Nephron progenitor cell (in vitro differentiated cells): ENCODE data around the gene UBE2E1.

ENCODE experiments used
- DNase-seq: peaks from one replicate; pipeline ENCODE4 v3.0.0; 2021
- H3K27ac Mint-ChIP-seq: 2 replicates; pipeline ENCODE4 v1.8.0; 2021; ENCODE audit warnings: mild to moderate bottlenecking, moderate library complexity, mixed read lengths
- H3K27me3 Mint-ChIP-seq: 2 replicates; pipeline ENCODE4 v1.8.0; 2021; ENCODE audit warnings: mild to moderate bottlenecking, low read depth, mixed read lengths; ENCODE audit not compliant: poor library complexity
- H3K36me3 Mint-ChIP-seq: 2 replicates; pipeline ENCODE4 v1.8.0; 2021; ENCODE audit warnings: low read depth, mixed read lengths
- H3K4me1 Mint-ChIP-seq: 2 replicates; pipeline ENCODE4 v1.8.0; 2021; ENCODE audit warnings: mixed read lengths
- H3K4me3 Mint-ChIP-seq: 2 replicates; pipeline ENCODE4 v1.8.0; 2021; ENCODE audit warnings: mild to moderate bottlenecking, moderate library complexity, mixed read lengths
- H3K9me3 Mint-ChIP-seq: 2 replicates; pipeline ENCODE4 v1.8.0; 2021; ENCODE audit warnings: mild to moderate bottlenecking, moderate library complexity, mixed read lengths
- CTCF ChIP-seq: fragments of 200-600 bp; sonication (generic); IDR thresholded peaks from 2 replicates; pipeline ENCODE4 v1.5.0; 2021; ENCODE audit warnings: antibody characterized with exemption

Gene UBE2E1

DNA sequence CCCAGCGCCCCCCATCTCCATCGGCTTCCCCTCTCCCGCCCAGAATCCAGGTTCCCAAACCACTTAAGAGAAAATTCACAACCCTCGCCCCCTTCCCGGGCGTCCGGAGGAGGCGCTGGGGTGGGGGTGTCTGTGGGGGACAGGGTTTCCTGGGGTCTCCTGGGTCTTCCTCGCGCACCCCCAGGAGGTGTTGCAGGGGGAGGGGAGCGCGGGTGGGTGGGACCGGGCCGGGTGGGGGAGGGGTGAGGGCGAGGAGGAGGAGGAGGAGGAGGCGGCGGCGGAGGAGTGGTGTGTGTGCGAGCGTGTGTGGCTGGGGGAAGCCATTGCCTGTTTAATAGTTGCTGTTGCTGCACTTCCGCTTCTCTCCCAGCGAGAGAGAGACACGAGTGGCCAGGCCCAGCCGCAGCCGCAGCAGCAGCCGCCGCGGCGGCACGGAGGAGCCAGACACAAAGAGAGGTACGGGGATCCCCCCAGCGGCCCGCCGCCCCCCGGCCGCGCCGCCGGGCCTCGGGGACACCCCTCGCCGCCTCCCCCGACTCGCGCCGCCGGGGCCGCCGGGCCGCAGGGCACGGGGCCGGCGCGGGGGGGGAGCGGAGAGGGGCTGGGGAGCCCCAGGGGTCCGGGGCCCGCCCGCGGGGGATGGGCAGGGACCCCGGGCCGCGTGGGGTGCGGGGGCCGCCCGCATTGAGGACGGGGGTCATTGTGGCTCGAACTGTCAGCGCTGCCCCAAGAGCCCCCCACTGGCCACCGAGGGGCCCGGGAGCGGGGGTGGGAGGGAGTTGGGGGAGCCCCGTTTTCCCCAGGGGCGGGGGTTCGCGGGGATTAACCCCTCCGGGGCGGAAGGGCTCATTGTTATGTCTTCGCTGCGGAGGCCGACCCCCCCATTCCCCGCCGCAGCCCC lies at the start of gene UBE2E1:
TSS of gene UBE2E1 (plus strand) at position 323 of the 901 bp plus-strand sequence. CDS start 1,315 bp downstream, outside the sequence.
- Mint-ChIP-seq H3K27ac (peak within 1 kb of the TSS; percentile 98), H3K4me3 (peak within 1 kb of the TSS; percentile 95), H3K36me3 (peaks cover 16% of the 10 kb centered on the region), H3K27me3 (peaks cover 7% of the 10 kb centered on the region), H3K4me1 (peaks cover 62% of the 10 kb centered on the region), H3K9me3 (no peaks in the 10 kb centered on the region)
- no peak for TF ChIP-seq CTCF
- DNase-seq: peak; percentile 69

DNA sequence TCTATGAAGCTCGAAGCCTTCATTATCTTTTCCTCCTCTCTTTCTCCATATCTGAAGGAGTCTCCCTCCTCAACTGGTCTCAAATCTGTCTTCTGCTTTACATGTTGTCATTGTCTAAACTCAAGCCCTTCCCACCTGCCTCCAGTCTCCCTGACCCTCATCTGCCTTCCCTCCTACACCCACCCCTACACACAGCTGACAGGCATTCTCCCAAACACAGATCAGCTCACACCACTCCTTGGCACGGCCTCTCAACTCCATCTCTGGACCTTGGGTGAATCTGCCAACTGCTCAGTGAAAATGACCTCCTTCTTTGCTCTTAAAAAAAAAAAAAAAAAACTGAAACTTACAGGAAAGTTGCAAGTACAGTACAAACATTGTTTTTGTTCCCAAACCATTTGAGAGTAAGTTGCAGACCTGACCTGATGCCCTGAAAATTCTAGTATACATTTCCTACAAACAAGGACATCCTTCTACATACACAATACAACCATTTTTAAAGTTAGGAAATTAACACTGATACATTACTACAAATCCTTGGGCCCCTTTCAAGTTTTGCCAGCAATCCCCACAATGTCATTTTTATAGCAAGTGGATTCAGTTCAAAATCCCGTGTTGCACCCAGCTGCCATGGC lies 49.4 kb upstream of the UBE2E1 start:
- peaks cover 8% of the 10 kb centered on the region for H3K27me3 Mint-ChIP-seq
- H3K27ac Mint-ChIP-seq: peak overlapping the region; percentile 52
- H3K4me1 Mint-ChIP-seq: peaks cover 31% of the 10 kb centered on the region
- TF ChIP-seq CTCF: no peak
- no peaks in the 10 kb centered on the region for H3K36me3 Mint-ChIP-seq
- no peak overlapping the region for H3K4me3 Mint-ChIP-seq
- H3K9me3 Mint-ChIP-seq: no peaks in the 10 kb centered on the region
- DNase-seq: no peak

DNA sequence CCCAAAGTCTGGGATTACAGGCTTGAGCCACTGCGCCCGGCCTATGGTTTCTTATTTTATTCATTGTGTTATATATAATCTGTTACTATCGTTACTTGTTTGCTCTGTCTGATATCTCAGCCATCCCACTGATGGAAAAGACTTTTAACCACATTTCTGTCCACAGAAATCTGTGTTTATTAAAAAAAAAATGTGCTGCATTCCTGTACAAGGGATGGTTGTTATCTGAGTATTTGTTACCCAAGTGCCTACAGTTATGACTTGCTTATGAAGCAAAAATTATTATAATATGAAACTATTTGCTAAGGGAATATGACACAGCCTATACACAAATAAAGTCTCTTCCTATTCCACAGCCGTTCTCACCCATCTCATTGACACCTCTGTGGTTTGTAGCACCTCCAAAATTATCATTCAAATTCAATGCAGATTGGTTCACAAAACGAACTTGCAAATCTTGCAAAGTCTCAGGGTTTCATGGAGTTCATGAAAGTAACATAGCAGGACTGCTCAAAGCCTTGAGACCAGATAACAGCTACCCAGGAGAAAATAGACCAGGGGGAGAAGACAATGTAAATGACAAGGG lies 47.4 kb upstream of the UBE2E1 start:
- Mint-ChIP-seq H3K27me3 (peaks cover 8% of the 10 kb centered on the region), H3K27ac (no peak overlapping the region), H3K4me3 (no peak overlapping the region), H3K36me3 (no peaks in the 10 kb centered on the region), H3K4me1 (peaks cover 43% of the 10 kb centered on the region), H3K9me3 (no peaks in the 10 kb centered on the region)
- no peak for TF ChIP-seq CTCF
- no peak for DNase-seq

DNA sequence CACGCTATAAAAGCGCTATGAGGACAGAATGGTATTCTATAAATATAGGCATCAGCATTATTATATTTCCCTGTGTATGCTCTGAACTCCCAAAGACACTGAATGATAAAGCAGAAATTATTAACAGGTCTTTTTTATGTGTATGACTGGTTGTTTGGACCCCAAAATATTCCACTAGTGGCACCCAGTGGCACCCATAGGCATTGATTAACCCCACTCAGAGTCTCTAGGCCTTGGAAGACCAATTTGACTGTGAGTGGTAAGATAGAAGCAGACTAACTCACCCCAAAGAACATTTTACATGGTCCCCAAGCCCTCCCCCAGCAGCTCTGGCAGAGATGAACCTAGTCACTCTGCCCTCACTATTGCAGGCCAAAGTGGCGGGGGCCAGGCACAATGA lies 45.4 kb upstream of the UBE2E1 start:
- no peak overlapping the region for H3K27ac Mint-ChIP-seq
- DNase-seq: no peak
- no peak overlapping the region for H3K4me3 Mint-ChIP-seq
- H3K27me3 Mint-ChIP-seq: peaks cover 8% of the 10 kb centered on the region
- no peaks in the 10 kb centered on the region for H3K36me3 Mint-ChIP-seq
- peaks cover 44% of the 10 kb centered on the region for H3K4me1 Mint-ChIP-seq
- no peak for TF ChIP-seq CTCF
- H3K9me3 Mint-ChIP-seq: no peaks in the 10 kb centered on the region

- Mint-ChIP-seq H3K4me1 (peaks cover 41% of the 10 kb centered on the region), H3K27me3 (peaks cover 8% of the 10 kb centered on the region), H3K9me3 (no peaks in the 10 kb centered on the region), H3K27ac (no peak overlapping the region), H3K4me3 (no peak overlapping the region), H3K36me3 (no peaks in the 10 kb centered on the region)
- DNase-seq: no peak
- no peak for TF ChIP-seq CTCF
Observed at GRCh38 chr3:23760871-23761373, 44.8 kb upstream of the UBE2E1 start.
